Loucy (cell line): ENCODE results near the gene ZSCAN5B.

Experiments
- H2AFZ ChIP-seq: fragments of 200-600 bp; sonication (generic); 2 replicates; pipeline ENCODE4 v1.6.0; 2016; ENCODE audit warnings: antibody characterized with exemption, mild to moderate bottlenecking, low read length, moderate library complexity
- H3F3A ChIP-seq: fragments of 200-600 bp; 2 replicates; pipeline ENCODE4 v1.6.0; 2016; ENCODE audit warnings: antibody characterized with exemption, low read depth, mild to moderate bottlenecking
- H3K27me3 ChIP-seq: fragments of 200-600 bp; sonication (generic); 2 replicates; pipeline ENCODE4 v1.6.1; 2014; ENCODE audit warnings: low read length, mild to moderate bottlenecking; ENCODE audit not compliant: insufficient read depth, poor library complexity, severe bottlenecking
- H3K36me3 ChIP-seq: fragments of 200-600 bp; sonication (generic); 2 replicates; pipeline ENCODE4 v1.6.1; 2016; ENCODE audit warnings: low read length; ENCODE audit not compliant: insufficient read depth
- H3K4me1 ChIP-seq: fragments of 200-600 bp; sonication (generic); 2 replicates; pipeline ENCODE4 v1.5.1; 2014; ENCODE audit warnings: low read length, mild to moderate bottlenecking; ENCODE audit not compliant: insufficient read depth, poor library complexity, severe bottlenecking
- H3K4me2 ChIP-seq: fragments of 200-600 bp; sonication (generic); 2 replicates; pipeline ENCODE4 v1.6.0; 2014; ENCODE audit warnings: antibody characterized with exemption, low read length, low read depth, mild to moderate bottlenecking; ENCODE audit not compliant: poor library complexity, severe bottlenecking
- H3K4me3 ChIP-seq: fragments of 200-600 bp; sonication (generic); 2 replicates; pipeline ENCODE4 v1.5.1; 2014; ENCODE audit warnings: low read length, mild to moderate bottlenecking, mixed read lengths; ENCODE audit not compliant: poor library complexity, severe bottlenecking
- H3K79me2 ChIP-seq: fragments of 200-600 bp; sonication (generic); 2 replicates; pipeline ENCODE4 v1.6.1; 2014; ENCODE audit warnings: low read length; ENCODE audit not compliant: insufficient read depth
- H3K9ac ChIP-seq: fragments of 200-600 bp; sonication (generic); 2 replicates; pipeline ENCODE4 v1.6.0; 2014; ENCODE audit warnings: mild to moderate bottlenecking, low read depth, low read length, moderate library complexity; ENCODE audit not compliant: poor library complexity, severe bottlenecking
- H3K9me2 ChIP-seq: fragments of 200-600 bp; sonication (generic); replicated peaks from 2 replicates; pipeline ENCODE4 v1.6.1; 2016; ENCODE audit warnings: low read depth, low read length, mixed read lengths
- H3K9me3 ChIP-seq: fragments of 200-600 bp; sonication (generic); 2 replicates; pipeline ENCODE4 v1.6.1; 2014; ENCODE audit warnings: mild to moderate bottlenecking, antibody characterized with exemption, low read length, low read depth; ENCODE audit not compliant: insufficient read depth
- H4K20me1 ChIP-seq: fragments of 200-600 bp; sonication (generic); 2 replicates; pipeline ENCODE4 v1.6.0; 2014; ENCODE audit warnings: antibody characterized with exemption, low read length, mild to moderate bottlenecking; ENCODE audit not compliant: insufficient read depth, poor library complexity, severe bottlenecking
- CTCF ChIP-seq: fragments of 200-600 bp; sonication (generic); conservative IDR thresholded peaks from 2 replicates; pipeline ENCODE4 v1.5.1; 2014; ENCODE audit warnings: mild to moderate bottlenecking, antibody characterized with exemption, low read length
- EZH2phosphoT487 ChIP-seq: fragments of 200-600 bp; IDR thresholded peaks from 2 replicates; pipeline ENCODE4 v1.6.1; 2018; ENCODE audit warnings: antibody characterized with exemption, mild to moderate bottlenecking, moderate library complexity, borderline replicate concordance

Gene ZSCAN5B

GRCh38 chr19:56159622-56160271, 37.8 kb downstream of the ZSCAN5B start:
- H3K9me3 ChIP-seq, result no peaks in the 10 kb centered on the region
- H3K4me1 ChIP-seq, result peaks cover 24% of the 10 kb centered on the region
- no peak overlapping the region for H2AFZ ChIP-seq
- no peaks in the 10 kb centered on the region for H3K79me2 ChIP-seq
- H3F3A ChIP-seq, result no peaks in the 10 kb centered on the region
- H3K9ac ChIP-seq, result no peak overlapping the region
- TF ChIP-seq CTCF (no peak), EZH2phosphoT487 (no peak)
- no peak overlapping the region for H3K4me2 ChIP-seq
- no peaks in the 10 kb centered on the region for H3K27me3 ChIP-seq
- H3K4me3 ChIP-seq, result no peak overlapping the region
- no peaks in the 10 kb centered on the region for H3K9me2 ChIP-seq
- H4K20me1 ChIP-seq, result no peaks in the 10 kb centered on the region
- peaks cover 46% of the 10 kb centered on the region; the same call in 1 of the 2 replicates for H3K36me3 ChIP-seq

GRCh38 chr19:56159009-56159559, 38.5 kb downstream of the ZSCAN5B start:
- TF ChIP-seq CTCF (no peak), EZH2phosphoT487 (no peak)
- peaks cover 20% of the 10 kb centered on the region for H3K4me1 ChIP-seq
- peaks cover 51% of the 10 kb centered on the region; the same call in 1 of the 2 replicates for H3K36me3 ChIP-seq
- H3K9me3 ChIP-seq, result no peaks in the 10 kb centered on the region
- H3F3A ChIP-seq, result no peaks in the 10 kb centered on the region
- no peaks in the 10 kb centered on the region for H3K27me3 ChIP-seq
- H3K9me2 ChIP-seq, result no peaks in the 10 kb centered on the region
- no peak overlapping the region for H3K9ac ChIP-seq
- no peaks in the 10 kb centered on the region for H3K79me2 ChIP-seq
- no peak overlapping the region for H3K4me2 ChIP-seq
- H2AFZ ChIP-seq, result no peak overlapping the region
- H3K4me3 ChIP-seq, result no peak overlapping the region
- peaks cover 3% of the 10 kb centered on the region for H4K20me1 ChIP-seq

GRCh38 chr19:56158170-56158757, 39.3 kb downstream of the ZSCAN5B start:
- Histone ChIP-seq H3K4me3 (no peak overlapping the region), H3K9me3 (no peaks in the 10 kb centered on the region), H3K27me3 (no peaks in the 10 kb centered on the region), H4K20me1 (peaks cover 7% of the 10 kb centered on the region), H3K79me2 (no peaks in the 10 kb centered on the region), H2AFZ (no peak overlapping the region), H3K9ac (no peak overlapping the region), H3F3A (no peaks in the 10 kb centered on the region), H3K36me3 (peaks cover 53% of the 10 kb centered on the region; the same call in 1 of the 2 replicates), H3K9me2 (no peaks in the 10 kb centered on the region), H3K4me2 (no peak overlapping the region), H3K4me1 (peaks cover 16% of the 10 kb centered on the region)
- TF ChIP-seq CTCF, result no peak
- no peak for TF ChIP-seq EZH2phosphoT487
